Testis (tissue), 3 donors: Measurements from ENCODE around the gene KRTAP10-1. TPM values are rescaled to one million over a fixed set of nuclear protein-coding genes. Genes with fewer than 3 reads are reported as not detected.
A peak's percentile ranks its signal among the peaks of the same experiment; 100 is the strongest.

Experiments used
- DNase-seq: peaks from one replicate; pipeline ENCODE4 v3.0.0-alpha.2; 2019
- H3K27ac ChIP-seq, 2 donors: fragments of 200-600 bp; sonication (generic); one replicate each; pipeline ENCODE4 v1.5.1; 2019
- H3K27me3 ChIP-seq: fragments of 200-600 bp; sonication (generic); one replicate; pipeline ENCODE4 v1.5.1; 2019
- H3K36me3 ChIP-seq: fragments of 200-600 bp; sonication (generic); one replicate; pipeline ENCODE4 v1.5.1; 2017; ENCODE audit warnings: low read depth; ENCODE audit errors: missing control alignments
- H3K4me1 ChIP-seq: fragments of 200-600 bp; sonication (generic); one replicate; pipeline ENCODE4 v1.5.1; 2019
- H3K4me3 ChIP-seq, 2 donors: fragments of 200-600 bp; sonication (generic); one replicate each; pipeline ENCODE4 v1.5.1; 2017 to 2019
- H3K9me3 ChIP-seq: fragments of 200-600 bp; sonication (generic); one replicate; pipeline ENCODE4 v1.5.1; 2017
- POLR2A ChIP-seq: fragments of 450-650 bp; IDR thresholded peaks from one replicate; pipeline ENCODE4 v1.6.1; 2017; ENCODE audit warnings: antibody characterized with exemption, mild to moderate bottlenecking, moderate library complexity
- WGBS, 2 donors: methylation state at CpG; one replicate each; pipeline ENCODE4 v1.1.5; 2018; 5-methylcytosine and 5-hydroxymethylcytosine counted together
- intact Hi-C: fragments of 100-400 bp; cut with DNase I; formaldehyde crosslinking; loops from one replicate; pipeline ENCODE4 v1.15.1; 2023; ENCODE audit warnings: low total_unique reads
- polyA plus RNA-seq: library from polyadenylated mRNA; stranded (reverse); fragments of 350-450 nt; fragmentation: Illumina TruSeq; extraction: RNeasy Lipid Tissue Mini Kit (QIAGEN cat#74804); gene quantifications from one replicate; pipeline ENCODE4 v1.2.3, GENCODE V29; 2014; ENCODE audit warnings: low read depth, low replicate concordance; ENCODE audit not compliant: insufficient read depth
- total RNA-seq, 2 donors: library from RNA; depleted of rRNA; stranded (reverse); fragments of >200 nt; gene quantifications; one replicate each; pipeline ENCODE4 v1.2.3, GENCODE V29; 2016
- TF ChIP-seq, protein P1 (sequence below), 3 experiments: fragments of 450-650 bp in 2 of 3; fragments of 200-600 bp in 1 of 3; sonication (generic) in 1 of 3; IDR thresholded peaks; one replicate each; pipeline ENCODE4 v1.5.1; 2016 to 2019; ENCODE audit warnings: antibody characterized with exemption in 3 of 3, mild to moderate bottlenecking in 2 of 3, moderate library complexity in 1 of 3

KRTAP10-1 gene
- total and polyA plus RNA-seq, 3 donors from 2014 or later: not detected

DNA sequence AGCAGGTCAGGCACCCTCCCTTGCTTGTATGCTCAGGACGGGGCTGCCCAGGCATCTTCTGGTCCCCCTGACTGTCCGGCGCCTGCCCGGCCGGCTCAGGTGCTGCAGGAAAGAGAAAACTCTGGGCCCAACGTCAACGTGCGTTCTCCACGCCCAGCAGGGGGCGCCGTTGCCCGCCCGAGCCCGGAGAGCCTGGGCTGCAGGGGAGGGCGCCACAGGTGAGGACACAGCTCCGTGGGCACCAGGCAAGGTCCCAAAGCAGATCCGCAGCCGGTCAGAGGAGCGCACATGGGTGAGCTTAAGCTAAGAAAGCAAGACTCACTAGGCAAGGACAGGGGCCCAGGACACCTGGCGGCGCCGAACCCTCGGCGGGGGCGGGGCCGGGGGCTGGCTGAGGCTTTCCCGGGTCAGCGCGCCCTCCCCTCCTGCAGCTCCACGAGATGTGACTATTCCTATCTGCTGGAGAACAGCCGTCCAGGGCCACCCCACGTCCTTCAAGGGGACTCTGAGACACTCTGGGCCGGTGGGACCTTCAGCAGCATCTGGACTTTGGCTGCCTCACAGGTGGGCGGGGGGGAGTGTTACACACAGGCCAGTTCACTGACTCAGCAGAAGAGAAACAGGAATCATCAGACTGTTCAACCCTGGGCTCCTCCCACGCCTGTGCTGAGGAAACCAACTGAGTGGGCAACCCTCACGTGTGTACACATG lies 29.3 kb downstream of the KRTAP10-1 start:
- Histone ChIP-seq H3K9me3 (no peaks in the 10 kb centered on the region), H3K27ac (no peak overlapping the region), H3K4me1 (no peaks in the 10 kb centered on the region), H3K4me3 (peak overlapping the region in 1 of 2 donors; percentile 29), H3K36me3 (no peaks in the 10 kb centered on the region), H3K27me3 (no peaks in the 10 kb centered on the region)
- 7 to 11% methylated on average over 10 to 36 of the region's 36 CpGs for WGBS, 2 donors
- TF ChIP-seq, protein P1, sequence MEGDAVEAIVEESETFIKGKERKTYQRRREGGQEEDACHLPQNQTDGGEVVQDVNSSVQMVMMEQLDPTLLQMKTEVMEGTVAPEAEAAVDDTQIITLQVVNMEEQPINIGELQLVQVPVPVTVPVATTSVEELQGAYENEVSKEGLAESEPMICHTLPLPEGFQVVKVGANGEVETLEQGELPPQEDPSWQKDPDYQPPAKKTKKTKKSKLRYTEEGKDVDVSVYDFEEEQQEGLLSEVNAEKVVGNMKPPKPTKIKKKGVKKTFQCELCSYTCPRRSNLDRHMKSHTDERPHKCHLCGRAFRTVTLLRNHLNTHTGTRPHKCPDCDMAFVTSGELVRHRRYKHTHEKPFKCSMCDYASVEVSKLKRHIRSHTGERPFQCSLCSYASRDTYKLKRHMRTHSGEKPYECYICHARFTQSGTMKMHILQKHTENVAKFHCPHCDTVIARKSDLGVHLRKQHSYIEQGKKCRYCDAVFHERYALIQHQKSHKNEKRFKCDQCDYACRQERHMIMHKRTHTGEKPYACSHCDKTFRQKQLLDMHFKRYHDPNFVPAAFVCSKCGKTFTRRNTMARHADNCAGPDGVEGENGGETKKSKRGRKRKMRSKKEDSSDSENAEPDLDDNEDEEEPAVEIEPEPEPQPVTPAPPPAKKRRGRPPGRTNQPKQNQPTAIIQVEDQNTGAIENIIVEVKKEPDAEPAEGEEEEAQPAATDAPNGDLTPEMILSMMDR (IDR thresholded peaks at IDR 0.05): peak; percentile 65 to 88 (median 79)
- no peak for TF ChIP-seq POLR2A
- intact Hi-C loops: loop anchor here (10.0 kb wide), 1 partner anchor 284 kb away; no protein-coding TSS in a partner anchor
- DNase-seq: peak; percentile 72

DNA sequence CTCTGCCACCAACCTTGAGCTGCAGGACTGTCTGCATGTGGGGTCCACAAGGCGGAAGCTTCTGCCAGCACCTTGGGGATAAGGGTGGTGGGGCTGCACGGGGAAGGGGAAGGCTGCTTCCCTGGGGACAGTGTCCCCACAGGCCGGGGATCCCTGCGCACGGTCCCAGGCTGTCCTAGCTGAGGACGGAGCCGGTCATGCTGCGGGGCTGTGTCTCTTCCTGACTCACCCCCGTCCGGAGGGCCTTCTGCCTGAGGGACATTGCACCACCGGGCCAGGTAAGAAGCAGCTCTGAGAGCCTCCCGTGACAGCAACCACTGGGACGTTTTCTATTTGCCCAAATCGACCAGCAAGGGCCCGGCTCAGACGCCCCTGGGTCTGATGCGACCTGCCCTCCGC lies 29.9 kb downstream of the KRTAP10-1 start:
- no peak for DNase-seq
- intact Hi-C loops: loop anchor here (10.0 kb wide), 1 partner anchor 285 kb away; no protein-coding TSS in a partner anchor
- Histone ChIP-seq H3K27me3 (no peaks in the 10 kb centered on the region), H3K27ac (no peak overlapping the region), H3K9me3 (no peaks in the 10 kb centered on the region), H3K4me1 (no peaks in the 10 kb centered on the region), H3K36me3 (no peaks in the 10 kb centered on the region), H3K4me3 (peak overlapping the region in 1 of 2 donors; percentile 29)
- TF ChIP-seq POLR2A: no peak
- TF ChIP-seq, protein P1 (IDR thresholded peaks at IDR 0.05): no peak
- WGBS, 2 donors: 29 to 49% methylated on average over 7 to 18 of the region's 18 CpGs

DNA sequence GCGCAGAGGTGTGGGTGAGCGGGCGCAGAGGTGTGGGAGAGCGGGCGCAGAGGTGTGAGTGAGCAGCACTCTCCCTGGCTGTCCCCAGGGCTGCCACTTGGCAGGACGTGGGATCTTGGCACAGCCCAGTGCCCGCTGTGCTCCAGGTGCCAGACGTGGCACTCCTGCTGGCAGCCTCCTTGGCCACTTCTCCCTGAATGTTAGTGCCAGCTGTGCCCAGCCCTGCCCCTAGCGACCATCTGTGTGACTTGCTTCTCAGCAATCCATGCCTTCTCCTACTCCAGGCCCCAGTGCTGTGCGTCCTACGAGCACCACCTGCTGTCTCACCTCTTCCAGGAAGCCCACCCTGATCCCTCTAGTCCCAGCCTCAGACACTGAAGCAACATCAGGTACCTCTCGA lies 30.5 kb downstream of the KRTAP10-1 start:
- DNase-seq: peak; percentile 31
- Histone ChIP-seq H3K27ac (no peak overlapping the region), H3K4me3 (no peak overlapping the region), H3K9me3 (no peaks in the 10 kb centered on the region), H3K27me3 (no peaks in the 10 kb centered on the region), H3K4me1 (no peaks in the 10 kb centered on the region), H3K36me3 (no peaks in the 10 kb centered on the region)
- no peak for TF ChIP-seq POLR2A
- TF ChIP-seq, protein P1 (IDR thresholded peaks at IDR 0.05): no peak
- intact Hi-C loops: no loop called here
- 75 to 77% methylated on average over 12 of the region's 12 CpGs for WGBS, 2 donors

DNA sequence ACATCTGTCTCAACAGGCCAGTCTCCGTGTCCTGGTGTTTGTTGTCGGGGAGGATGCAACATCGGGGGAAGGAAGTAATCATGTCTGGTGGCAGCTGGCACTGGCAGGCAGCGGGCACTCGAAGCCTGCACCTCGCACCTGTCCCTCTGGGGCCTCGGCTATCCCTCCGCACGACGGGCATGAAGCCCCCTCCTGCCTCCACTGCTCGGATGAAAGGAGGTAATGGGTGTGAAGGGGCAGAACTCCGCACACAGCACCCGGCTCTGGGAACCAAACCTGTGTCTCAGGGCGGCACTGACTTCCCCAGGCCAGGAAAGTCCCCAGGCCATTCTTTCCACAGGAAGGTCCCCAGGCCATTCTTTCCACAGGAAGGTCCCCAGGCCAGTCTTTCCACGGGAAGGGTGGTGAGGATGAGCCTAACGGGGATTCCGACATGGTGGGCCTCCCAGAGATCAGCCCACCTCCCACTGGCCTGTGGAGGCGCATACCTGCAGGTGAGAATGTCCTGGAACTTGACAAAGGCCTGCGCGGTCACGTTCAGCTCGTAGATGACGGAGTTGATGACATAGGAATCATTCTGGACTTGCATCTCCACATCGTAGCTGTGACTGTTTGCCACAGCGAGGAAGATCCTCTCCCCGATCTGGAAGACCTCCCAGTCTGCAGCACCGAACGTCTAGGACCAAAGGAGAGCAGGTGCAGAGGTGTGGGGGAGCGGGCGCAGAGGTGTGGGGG lies 31.1 kb downstream of the KRTAP10-1 start:
- H3K4me3 ChIP-seq: no peak overlapping the region
- DNase-seq: no peak
- intact Hi-C loops: no loop called here
- no peaks in the 10 kb centered on the region for H3K27me3 ChIP-seq
- no peaks in the 10 kb centered on the region for H3K9me3 ChIP-seq
- 83 to 86% methylated on average over 13 to 30 of the region's 30 CpGs for WGBS, 2 donors
- H3K27ac ChIP-seq: no peak overlapping the region
- no peaks in the 10 kb centered on the region for H3K36me3 ChIP-seq
- H3K4me1 ChIP-seq: no peaks in the 10 kb centered on the region
- TF ChIP-seq, protein P1 (IDR thresholded peaks at IDR 0.05): no peak
- no peak for TF ChIP-seq POLR2A
